ENCODE measurements around the gene ACSS1.

ACSS1 gene

GRCh38 chr20:25058051-25058846 lies at the start of gene ACSS1:
Gene ACSS1, minus strand, starts transcription at chr20:25058139. Its CDS starts 37 bp downstream, at chr20:25058102.
- peak; percentile 27 to 79 (median 57) for DNase-seq

GRCh38 chr20:25103526-25103925 lies 45.6 kb upstream of the ACSS1 start:
- no peak for DNase-seq

GRCh38 chr20:25100914-25101313 lies 43.0 kb upstream of the ACSS1 start:
- no peak for DNase-seq

GRCh38 chr20:25099601-25100140 lies 41.7 kb upstream of the ACSS1 start:
- DNase-seq, result no peak

GRCh38 chr20:25097498-25097897 lies 39.6 kb upstream of the ACSS1 start:
- DNase-seq, result no peak

GRCh38 chr20:25090492-25091429 lies 32.8 kb upstream of the ACSS1 start:
- peak in 2 of 4 experiments; percentile 35 to 76 for DNase-seq

- DNase-seq, result no peak
Measured at GRCh38 chr20:25089662-25090061, 31.7 kb upstream of the ACSS1 start.

GRCh38 chr20:25089096-25089495 lies 31.2 kb upstream of the ACSS1 start:
- no peak for DNase-seq

- DNase-seq, result no peak
Measured at GRCh38 chr20:25088267-25088666, 30.3 kb upstream of the ACSS1 start.

GRCh38 chr20:25087186-25087929 lies 29.4 kb upstream of the ACSS1 start:
- no peak for DNase-seq

- no peak for DNase-seq
Measured at GRCh38 chr20:25085756-25086495, 28.0 kb upstream of the ACSS1 start.

- DNase-seq, result no peak
Measured at GRCh38 chr20:25084626-25085187, 26.8 kb upstream of the ACSS1 start.

GRCh38 chr20:25083773-25084625 lies 26.1 kb upstream of the ACSS1 start:
- peak in 1 of 4 experiments; percentile 32 for DNase-seq

GRCh38 chr20:25083141-25083772 lies 25.3 kb upstream of the ACSS1 start:
- DNase-seq, result no peak

GRCh38 chr20:25082498-25082873 lies 24.5 kb upstream of the ACSS1 start:
- DNase-seq, result no peak

- DNase-seq, result no peak
Measured at GRCh38 chr20:25081730-25082497, 24.0 kb upstream of the ACSS1 start, which contains the start of gene VSX1. Gene VSX1, minus strand, starts transcription at chr20:25082141. Its CDS starts 45 bp downstream, at chr20:25082096.

GRCh38 chr20:25081065-25081729 lies 23.3 kb upstream of the ACSS1 start:
- peak in 2 of 4 experiments; percentile 26 to 44 for DNase-seq

GRCh38 chr20:25079171-25079570 lies 21.2 kb upstream of the ACSS1 start:
- DNase-seq, result no peak

GRCh38 chr20:25078662-25079061 lies 20.7 kb upstream of the ACSS1 start:
- DNase-seq, result no peak

Data from activated naive CD4-positive, alpha-beta T cell (primary cell).